Tibial nerve (tissue), 4 donors: ENCODE results near the gene MOCS1.

ENCODE experiments used
- CTCF ChIP-seq, 5 experiments: fragments of 200-600 bp in 3 of 5; fragments of 450-650 bp in 2 of 5; sonication (generic) in 3 of 5; IDR thresholded peaks; one replicate each; pipeline ENCODE4 v1.5.1; 2016 to 2019; ENCODE audit warnings: antibody characterized with exemption in 5 of 5, mild to moderate bottlenecking in 3 of 5, moderate library complexity in 2 of 5
- EP300 ChIP-seq, 2 donors: sonication (generic); formaldehyde crosslinking; IDR thresholded peaks; one replicate each; pipeline ENCODE4 v1.6.1; 2017; ENCODE audit warnings: antibody characterized with exemption in 2 of 2, mild to moderate bottlenecking in 1 of 2
- POLR2A ChIP-seq, 2 donors: fragments of 450-650 bp; IDR thresholded peaks; one replicate each; pipeline ENCODE4 v1.6.1; 2017; ENCODE audit warnings: antibody characterized with exemption in 2 of 2, mild to moderate bottlenecking in 2 of 2, moderate library complexity in 2 of 2

GRCh38 chr6:39901670-39902069 is 32.6 kb downstream of the MOCS1 start:
- no peak for TF ChIP-seq POLR2A (IDR thresholded peaks at IDR 0.05)
- no peak for TF ChIP-seq CTCF (IDR thresholded peaks at IDR 0.05)
- no peak for TF ChIP-seq EP300 (IDR thresholded peaks at IDR 0.05)
